Urothelium cell line (cell line): Measurements from ENCODE around the gene SLC25A18.
A peak's percentile ranks its signal among the peaks of the same experiment; 100 is the strongest.

Experiments used
- DNase-seq: peaks from one replicate; pipeline ENCODE4 v3.0.0; 2011; ENCODE audit warnings: low spot score, mixed read lengths
- FAIRE-seq: peaks from 2 replicates; lab custom pipeline; 2011; peaks lifted over from hg19 to GRCh38; lab: Jason Lieb, UNC

The SLC25A18 gene

GRCh38 chr22:17569971-17570511 lies 6.7 kb downstream of the SLC25A18 start:
- FAIRE-seq (no peak), DNase-seq (no peak)

DNA sequence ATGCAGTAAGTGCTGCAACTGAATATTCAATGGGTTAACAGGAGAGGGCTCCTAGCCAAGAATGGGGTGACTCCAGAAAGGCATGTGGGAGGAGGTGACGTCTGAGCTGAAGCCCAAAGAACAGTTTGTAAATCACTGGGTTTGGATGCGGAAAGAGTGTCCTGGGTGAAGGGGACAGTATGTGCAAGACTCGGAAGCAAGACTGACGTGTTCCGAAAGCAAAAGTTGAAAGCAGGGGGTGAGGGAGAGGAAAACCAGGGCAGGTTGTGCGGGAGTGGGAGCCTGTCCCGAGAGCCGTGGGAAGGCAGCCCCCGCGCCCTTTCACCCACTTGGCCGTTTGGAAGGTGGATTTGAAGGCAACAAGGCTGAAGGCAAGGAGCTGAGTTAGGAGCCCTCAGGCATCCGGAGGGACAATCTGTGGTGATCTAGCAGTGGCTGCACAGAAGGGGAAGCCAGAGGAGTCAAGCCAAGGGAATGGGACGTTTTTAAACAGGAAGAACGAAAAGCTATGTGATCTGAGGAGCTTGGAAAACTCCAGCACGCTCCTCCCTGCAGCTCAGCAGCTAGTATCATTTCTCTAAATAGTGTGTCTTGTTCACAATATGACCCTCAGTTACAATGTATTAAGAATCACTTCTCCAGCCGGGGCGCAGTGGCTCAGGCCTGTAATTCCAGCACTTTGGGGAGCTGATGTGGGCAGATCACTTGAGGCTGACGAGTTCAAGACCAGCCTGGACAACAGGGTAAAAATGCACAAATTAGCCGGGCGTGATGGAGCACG lies 7.7 kb downstream of the SLC25A18 start:
- no peak for FAIRE-seq
- no peak for DNase-seq

DNA sequence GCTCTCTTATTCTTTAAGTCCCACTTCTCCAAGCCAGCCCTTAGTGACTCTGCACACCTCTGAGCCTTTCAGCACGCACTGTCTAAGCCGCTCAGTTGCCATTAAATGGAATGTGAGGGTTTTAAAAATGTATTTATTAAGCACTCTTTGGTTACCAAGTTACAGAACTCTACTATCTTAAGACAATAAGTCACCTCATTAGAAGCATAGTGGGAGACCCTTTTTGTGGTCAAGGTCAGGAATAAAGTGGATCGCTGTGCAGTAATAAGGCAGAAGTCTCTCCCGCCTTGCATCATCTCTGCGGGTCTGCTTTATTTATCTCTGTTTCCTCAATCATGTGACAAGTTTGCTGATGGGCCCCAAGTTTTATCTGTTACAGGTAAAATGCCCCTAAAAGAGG lies 11.9 kb downstream of the SLC25A18 start:
- no peak for DNase-seq
- no peak for FAIRE-seq

- DNase-seq (no peak), FAIRE-seq (no peak)
Measured at GRCh38 chr22:17575681-17576080, 12.4 kb downstream of the SLC25A18 start.

GRCh38 chr22:17576470-17576869 lies 13.2 kb downstream of the SLC25A18 start:
- peak; percentile 35 for DNase-seq
- FAIRE-seq = no peak

DNA sequence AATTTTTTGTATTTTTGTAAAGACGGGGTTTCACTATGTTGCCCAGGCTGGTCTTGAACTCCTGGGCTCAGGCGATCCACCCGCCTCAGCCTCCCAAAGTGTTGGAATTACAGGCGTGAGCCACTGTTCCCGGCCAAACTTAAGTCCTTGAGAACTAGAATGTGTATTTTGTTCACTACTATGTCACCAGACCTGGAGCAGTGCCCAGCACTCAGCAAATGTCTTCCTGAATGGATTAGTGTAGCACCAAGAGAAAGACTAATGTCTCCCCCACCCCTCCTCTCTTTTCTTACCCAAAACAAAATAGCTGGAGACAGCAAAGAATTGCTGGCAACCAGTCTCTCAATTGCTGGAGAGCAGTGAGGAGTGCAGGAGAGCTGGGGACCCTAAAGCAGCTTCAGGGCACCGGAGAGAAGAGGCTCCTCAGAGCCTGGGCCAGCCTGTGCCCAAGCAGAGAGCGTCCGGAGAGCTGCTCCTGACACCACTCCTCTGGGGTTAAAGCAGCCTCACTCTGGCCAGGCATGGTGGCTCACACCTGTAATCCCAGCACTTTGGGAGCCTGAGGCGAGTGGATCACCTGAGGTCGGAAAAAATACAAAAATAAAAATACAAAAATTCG lies 14.9 kb downstream of the SLC25A18 start:
- no peak for FAIRE-seq
- DNase-seq = no peak

GRCh38 chr22:17579535-17579981 lies 16.3 kb downstream of the SLC25A18 start:
- no peak for DNase-seq
- no peak for FAIRE-seq

DNA sequence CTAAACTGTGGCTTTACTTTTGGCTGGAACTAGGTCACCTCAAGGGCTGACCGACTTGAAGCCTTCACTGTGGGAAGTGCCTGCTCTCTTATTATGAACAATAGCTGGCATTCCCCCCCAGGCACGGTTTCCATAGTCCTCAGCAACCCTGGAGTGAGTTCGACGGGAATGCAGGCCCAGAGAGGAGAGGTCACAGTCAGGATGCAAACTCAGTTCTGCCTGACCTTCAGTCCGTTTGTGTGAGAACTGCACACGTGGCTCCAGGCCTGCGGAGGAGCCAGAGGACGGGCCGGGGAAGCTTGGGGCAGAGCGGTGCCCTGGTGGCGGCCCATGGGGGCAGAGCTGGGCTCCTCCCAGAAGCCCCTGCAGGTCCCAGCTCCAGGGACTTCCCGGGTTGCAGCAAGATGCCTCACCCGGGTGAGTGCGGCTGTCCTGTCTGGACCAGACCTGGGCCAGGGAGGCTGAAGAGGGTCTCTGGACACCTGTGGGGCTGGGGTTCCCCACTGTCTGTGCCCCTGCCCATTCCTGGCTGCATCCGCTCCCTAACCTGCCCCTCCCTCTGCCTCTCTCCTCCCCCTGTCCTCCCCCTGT lies 17.2 kb downstream of the SLC25A18 start:
- DNase-seq = no peak
- no peak for FAIRE-seq

DNA sequence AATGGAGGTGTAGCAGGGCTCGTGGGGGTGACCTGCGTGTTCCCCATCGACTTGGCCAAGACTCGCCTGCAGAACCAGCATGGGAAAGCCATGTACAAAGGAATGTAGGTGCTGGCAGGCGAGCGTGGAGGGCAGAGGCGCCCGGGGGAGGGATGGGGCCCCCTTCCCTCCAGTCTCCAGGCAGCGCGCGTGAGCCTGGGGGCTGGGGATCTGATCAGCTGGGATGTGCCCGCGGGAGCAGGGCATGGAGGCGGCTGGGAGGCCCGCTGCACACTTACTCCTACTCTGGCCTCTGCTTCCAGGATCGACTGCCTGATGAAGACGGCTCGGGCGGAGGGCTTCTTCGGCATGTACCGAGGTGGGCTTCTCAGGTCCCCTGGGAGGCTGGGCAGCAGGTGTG lies 17.8 kb downstream of the SLC25A18 start:
- DNase-seq (no peak), FAIRE-seq (no peak)

DNA sequence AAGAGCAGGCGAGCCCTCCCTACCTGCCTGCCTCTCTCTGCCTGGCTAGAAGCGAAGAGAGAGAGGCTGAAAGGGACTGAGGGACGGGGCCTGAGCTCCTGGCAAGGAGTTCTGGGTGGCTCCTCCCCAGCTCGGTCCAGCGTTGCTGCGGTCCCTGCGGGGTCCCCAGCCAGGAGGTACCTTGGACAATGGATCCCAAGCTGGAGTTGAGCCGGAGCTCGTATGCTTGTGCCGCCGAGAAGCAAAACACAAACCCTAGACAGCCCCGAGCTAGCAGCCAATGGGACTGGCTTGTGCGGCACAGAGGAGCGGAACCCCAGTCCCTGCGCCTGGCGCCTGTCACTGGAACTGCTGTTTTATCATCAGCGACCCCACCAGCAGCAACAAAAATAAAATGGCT lies 18.3 kb downstream of the SLC25A18 start:
- FAIRE-seq = no peak
- DNase-seq = no peak

GRCh38 chr22:17583151-17583550 lies 19.9 kb downstream of the SLC25A18 start:
- no peak for FAIRE-seq
- DNase-seq = no peak

DNA sequence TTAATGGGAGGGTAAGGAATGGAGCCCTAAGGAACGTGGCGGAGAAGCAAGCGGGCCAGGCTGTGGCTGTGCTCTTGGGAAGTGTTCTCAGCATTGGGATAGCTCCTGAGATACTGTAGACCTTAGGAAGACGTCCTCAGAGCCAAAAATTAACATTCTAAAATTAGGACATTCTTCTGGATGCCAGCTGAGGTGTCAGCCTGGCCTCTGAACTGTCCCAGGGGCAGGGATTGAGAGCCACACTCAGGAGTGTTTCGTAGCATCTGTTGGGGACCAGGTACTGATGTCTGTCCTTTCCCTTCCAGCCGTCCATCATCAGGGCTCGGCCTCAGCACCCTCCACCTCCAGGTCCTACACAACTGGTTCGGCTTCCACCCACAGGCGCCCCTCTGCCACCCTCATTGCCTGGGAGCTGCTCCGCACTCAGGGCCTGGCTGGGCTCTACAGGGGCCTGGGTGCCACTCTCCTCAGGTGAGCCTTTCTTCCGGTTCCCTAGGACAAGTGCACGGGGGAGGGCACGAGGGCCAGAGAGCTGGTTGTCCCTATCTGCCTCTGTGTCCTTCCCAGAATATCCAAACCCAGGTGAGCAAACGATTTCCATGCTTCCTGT lies 23.6 kb downstream of the SLC25A18 start:
- DNase-seq = no peak
- FAIRE-seq = no peak

DNA sequence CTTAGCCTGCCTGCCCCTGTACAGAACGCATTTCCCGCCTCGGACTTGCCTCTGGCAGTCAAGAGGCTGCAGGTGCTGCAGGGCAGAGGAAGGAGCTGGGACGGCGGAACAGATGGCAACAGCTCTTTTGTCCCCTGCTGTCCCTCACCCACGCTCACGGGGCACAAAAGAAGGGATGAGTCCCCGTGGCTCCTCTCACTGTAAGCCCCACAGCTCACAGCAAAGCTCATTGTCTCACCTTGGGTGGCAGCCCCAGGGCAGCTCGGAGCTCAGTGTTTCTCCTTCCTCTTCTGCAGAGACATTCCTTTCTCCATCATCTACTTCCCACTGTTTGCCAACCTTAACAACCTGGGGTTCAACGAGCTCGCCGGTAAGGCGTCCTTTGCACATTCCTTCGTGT lies 24.3 kb downstream of the SLC25A18 start:
- no peak for FAIRE-seq

GRCh38 chr22:17588606-17589005 lies 25.3 kb downstream of the SLC25A18 start:
- DNase-seq (no peak), FAIRE-seq (no peak)

More for the DNA sequence above, 24.3 kb downstream of the SLC25A18 start:
- DNase-seq = no peak

DNA sequence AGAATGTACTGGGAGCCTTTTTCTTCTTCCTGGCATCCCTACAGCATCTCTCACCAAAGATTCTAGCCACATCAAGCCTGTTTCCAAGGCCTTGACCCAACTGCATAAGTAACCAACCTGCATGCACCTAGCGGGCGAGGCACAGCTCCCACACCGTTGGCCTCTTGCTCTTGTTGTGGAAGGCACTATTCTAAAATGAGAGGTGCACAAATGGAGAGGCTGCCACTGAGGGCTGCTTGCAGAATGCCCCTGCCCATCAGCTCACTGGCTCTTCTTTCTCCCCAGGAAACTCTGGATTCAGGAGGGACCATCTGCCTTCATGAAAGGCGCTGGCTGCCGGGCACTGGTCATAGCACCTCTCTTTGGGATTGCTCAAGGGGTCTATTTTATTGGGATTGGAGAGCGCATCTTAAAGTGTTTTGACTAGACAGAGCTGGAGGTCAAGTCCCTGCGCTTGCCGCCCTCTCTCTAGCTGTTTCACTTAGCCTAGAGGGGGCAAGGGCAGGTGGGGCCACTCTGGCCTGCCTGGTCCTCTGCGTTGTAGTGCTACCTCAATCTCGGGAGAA lies 26.6 kb downstream of the SLC25A18 start:
- DNase-seq (no peak), FAIRE-seq (no peak)

GRCh38 chr22:17590586-17590985 lies 27.3 kb downstream of the SLC25A18 start:
- DNase-seq (no peak), FAIRE-seq (no peak)

- FAIRE-seq = no peak
- no peak for DNase-seq
Measured at GRCh38 chr22:17592201-17592600, 28.9 kb downstream of the SLC25A18 start.

DNA sequence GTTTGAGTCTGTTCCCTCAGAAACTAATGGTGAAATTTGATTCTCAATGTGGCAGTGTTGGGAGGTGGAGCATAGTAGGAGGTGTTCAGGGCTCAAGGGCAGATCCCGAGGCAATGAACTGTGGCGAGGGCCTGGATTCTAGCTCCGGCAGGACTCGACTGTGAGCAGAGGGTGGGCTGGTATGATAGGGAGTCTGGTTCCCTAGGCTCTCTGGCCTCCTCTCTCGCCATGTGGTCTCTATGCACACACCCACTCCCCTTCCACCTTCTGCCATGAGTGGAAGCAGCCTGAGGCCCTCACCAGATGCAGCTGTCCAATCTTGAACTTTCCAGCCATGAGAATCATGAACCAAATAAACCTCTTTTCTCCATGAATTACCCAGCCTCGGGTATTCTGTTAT lies 32.9 kb downstream of the SLC25A18 start:
- FAIRE-seq (no peak), DNase-seq (no peak)

DNA sequence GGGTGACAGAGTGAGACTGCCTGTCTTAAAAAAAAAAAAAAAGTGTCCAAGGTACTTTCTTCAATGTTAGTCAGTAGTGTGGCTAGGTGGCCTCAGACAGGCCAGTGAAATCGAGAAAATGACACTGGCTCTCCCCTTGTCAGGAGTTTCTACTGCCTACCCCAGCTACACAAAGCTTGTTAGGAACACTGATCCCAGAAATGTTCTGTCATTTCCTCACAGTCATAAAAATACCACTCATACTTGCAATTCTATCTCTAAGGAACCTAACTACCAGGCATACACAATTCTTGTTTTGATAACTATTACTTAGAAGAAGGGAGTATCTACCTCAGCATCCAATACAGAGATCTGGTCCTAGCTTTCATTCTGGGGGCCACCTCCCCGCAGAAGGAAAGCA lies 33.9 kb downstream of the SLC25A18 start:
- no peak for DNase-seq
- FAIRE-seq = no peak

DNA sequence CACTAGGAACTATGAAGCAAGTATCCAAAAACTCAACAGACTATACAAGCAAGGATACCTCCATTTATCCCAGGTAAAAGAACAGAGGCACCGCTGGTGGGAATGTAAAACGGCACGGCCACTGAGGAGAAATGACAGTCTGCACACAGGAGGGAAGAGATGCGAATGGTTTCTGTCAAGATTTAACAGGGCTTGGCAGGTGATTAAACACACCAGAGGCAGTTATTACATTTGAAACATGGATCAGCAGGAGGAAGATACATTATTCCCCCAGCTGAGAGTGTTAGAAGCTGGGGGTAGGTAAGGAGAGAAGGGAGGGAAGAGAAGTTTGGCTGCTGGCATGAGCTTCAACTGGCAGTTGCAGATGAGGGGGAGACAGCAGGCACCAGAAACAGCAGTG lies 35.0 kb downstream of the SLC25A18 start:
- FAIRE-seq (no peak), DNase-seq (no peak)

GRCh38 chr22:17601031-17601430 lies 37.7 kb downstream of the SLC25A18 start:
- FAIRE-seq (no peak), DNase-seq (no peak)
